SJCRH30 (cell line): ENCODE measurements around the gene TBPL1. TPM values are rescaled to one million over a fixed set of nuclear protein-coding genes. Genes with fewer than 3 reads are reported as not detected.
"Not testable (repeated sequence)": the region's sequence is repeated elsewhere in the genome, so short reads cannot be mapped to it uniquely, and the experiment has no call there.

Experiments used
- DNase-seq, 2 experiments: peaks; one replicate each; pipeline ENCODE4 v3.0.0-alpha.2; 2015 to 2020
- H3K27ac ChIP-seq: fragments of 250-450 bp; sonication (Bioruptor Pico); 2 replicates; pipeline ENCODE4 v1.5.1; 2020; ENCODE audit warnings: mild to moderate bottlenecking, moderate library complexity
- H3K27me3 ChIP-seq: fragments of 250-450 bp; sonication (Bioruptor Pico); 2 replicates; pipeline ENCODE4 v1.5.1; 2020; ENCODE audit warnings: mild to moderate bottlenecking, moderate library complexity
- H3K36me3 ChIP-seq: fragments of 250-450 bp; sonication (Bioruptor Pico); 2 replicates; pipeline ENCODE4 v1.5.1; 2020; ENCODE audit warnings: mild to moderate bottlenecking, moderate library complexity
- H3K4me1 ChIP-seq: fragments of 250-450 bp; sonication (Bioruptor Pico); 2 replicates; pipeline ENCODE4 v1.5.1; 2020; ENCODE audit warnings: mild to moderate bottlenecking, moderate library complexity
- H3K4me3 ChIP-seq: fragments of 250-450 bp; sonication (Bioruptor Pico); 2 replicates; pipeline ENCODE4 v1.5.1; 2020; ENCODE audit warnings: mild to moderate bottlenecking, moderate library complexity
- H3K9me3 ChIP-seq: fragments of 250-450 bp; sonication (Bioruptor Pico); replicated peaks from 2 replicates; pipeline ENCODE4 v1.5.1; 2020; ENCODE audit warnings: mild to moderate bottlenecking, moderate library complexity
- total RNA-seq: library from RNA; depleted of rRNA; stranded (reverse); fragments of >200 nt; shearing (Covaris generic); gene quantifications from 2 replicates; pipeline ENCODE4 v1.2.3, GENCODE V29; 2014

The TBPL1 gene
- total RNA-seq, 1 experiment from 2014 or later: 56.2 TPM

GRCh38 chr6:133958791-133959190 lies 5.8 kb downstream of the TBPL1 start:
- no peaks in the 10 kb centered on the region for H3K4me1 ChIP-seq
- H3K36me3 ChIP-seq: no peaks in the 10 kb centered on the region
- DNase-seq: no peak
- H3K27ac ChIP-seq: no peak overlapping the region
- H3K27me3 ChIP-seq: no peaks in the 10 kb centered on the region
- H3K9me3 ChIP-seq: no peaks in the 10 kb centered on the region
- H3K4me3 ChIP-seq: no peak overlapping the region

GRCh38 chr6:133959667-133960368 lies 6.8 kb downstream of the TBPL1 start:
- no peak overlapping the region for H3K27ac ChIP-seq
- no peak overlapping the region for H3K4me3 ChIP-seq
- no peaks in the 10 kb centered on the region for H3K27me3 ChIP-seq
- no peaks in the 10 kb centered on the region for H3K36me3 ChIP-seq
- no peaks in the 10 kb centered on the region for H3K9me3 ChIP-seq
- H3K4me1 ChIP-seq: no peaks in the 10 kb centered on the region
- DNase-seq: no peak

GRCh38 chr6:133961831-133962230 lies 8.8 kb downstream of the TBPL1 start:
- DNase-seq: no peak
- Histone ChIP-seq H3K4me1 (no peaks in the 10 kb centered on the region), H3K27me3 (no peaks in the 10 kb centered on the region), H3K9me3 (no peaks in the 10 kb centered on the region; the same call in 1 of the 2 replicates), H3K27ac (no peak overlapping the region), H3K36me3 (no peaks in the 10 kb centered on the region), H3K4me3 (no peak overlapping the region)

- H3K36me3 ChIP-seq: no peaks in the 10 kb centered on the region
- no peaks in the 10 kb centered on the region for H3K4me1 ChIP-seq
- DNase-seq: no peak
- no peak overlapping the region for H3K27ac ChIP-seq
- H3K9me3 ChIP-seq: no peaks in the 10 kb centered on the region; the same call in 1 of the 2 replicates
- H3K4me3 ChIP-seq: no peak overlapping the region
- H3K27me3 ChIP-seq: no peaks in the 10 kb centered on the region
Observed at GRCh38 chr6:133964052-133964451, 11.0 kb downstream of the TBPL1 start.

- H3K4me3 ChIP-seq: no peak overlapping the region
- H3K27me3 ChIP-seq: no peaks in the 10 kb centered on the region
- H3K27ac ChIP-seq: no peak overlapping the region
- DNase-seq: no peak
- H3K36me3 ChIP-seq: no peaks in the 10 kb centered on the region
- H3K4me1 ChIP-seq: no peaks in the 10 kb centered on the region
- no peaks in the 10 kb centered on the region; the same call in 1 of the 2 replicates for H3K9me3 ChIP-seq
Observed at GRCh38 chr6:133964702-133965101, 11.7 kb downstream of the TBPL1 start.

GRCh38 chr6:133965817-133966360 lies 12.9 kb downstream of the TBPL1 start:
- no peaks in the 10 kb centered on the region for H3K27me3 ChIP-seq
- H3K4me1 ChIP-seq: no peaks in the 10 kb centered on the region
- no peak for DNase-seq

GRCh38 chr6:133966654-133967329 lies 13.8 kb downstream of the TBPL1 start:
- no peaks in the 10 kb centered on the region for H3K4me1 ChIP-seq
- no peak overlapping the region for H3K4me3 ChIP-seq
- no peak overlapping the region for H3K27ac ChIP-seq
- no peaks in the 10 kb centered on the region for H3K36me3 ChIP-seq
- H3K27me3 ChIP-seq: no peaks in the 10 kb centered on the region
- no peaks in the 10 kb centered on the region; the same call in 1 of the 2 replicates for H3K9me3 ChIP-seq
- no peak for DNase-seq

More at GRCh38 chr6:133965817-133966360, 12.9 kb downstream of the TBPL1 start:
- Histone ChIP-seq H3K36me3 (no peaks in the 10 kb centered on the region), H3K4me3 (no peak overlapping the region), H3K27ac (no peak overlapping the region), H3K9me3 (no peaks in the 10 kb centered on the region; the same call in 1 of the 2 replicates)

GRCh38 chr6:133967347-133967746 lies 14.3 kb downstream of the TBPL1 start:
- H3K36me3 ChIP-seq: no peaks in the 10 kb centered on the region
- H3K27ac ChIP-seq: no peak overlapping the region

GRCh38 chr6:133967835-133968234 lies 14.8 kb downstream of the TBPL1 start:
- not testable (repeated sequence) for H3K4me1 ChIP-seq, H3K4me3 ChIP-seq, H3K27me3 ChIP-seq, H3K27ac ChIP-seq, H3K9me3 ChIP-seq, H3K36me3 ChIP-seq, DNase-seq

More at GRCh38 chr6:133967347-133967746, 14.3 kb downstream of the TBPL1 start:
- H3K4me1 ChIP-seq: no peaks in the 10 kb centered on the region
- H3K4me3 ChIP-seq: no peak overlapping the region
- no peaks in the 10 kb centered on the region for H3K27me3 ChIP-seq
- no peaks in the 10 kb centered on the region; the same call in 1 of the 2 replicates for H3K9me3 ChIP-seq
- no peak for DNase-seq

- Histone ChIP-seq H3K36me3 (no peaks in the 10 kb centered on the region), H3K4me3 (no peak overlapping the region), H3K27me3 (no peaks in the 10 kb centered on the region), H3K4me1 (no peaks in the 10 kb centered on the region), H3K27ac (no peak overlapping the region), H3K9me3 (no peaks in the 10 kb centered on the region; the same call in 1 of the 2 replicates)
- no peak for DNase-seq
Observed at GRCh38 chr6:133969285-133969920, 16.4 kb downstream of the TBPL1 start.

- no peak for DNase-seq
- Histone ChIP-seq H3K4me3 (no peak overlapping the region), H3K9me3 (no peaks in the 10 kb centered on the region; the same call in 1 of the 2 replicates), H3K4me1 (no peaks in the 10 kb centered on the region), H3K27ac (no peak overlapping the region), H3K27me3 (no peaks in the 10 kb centered on the region), H3K36me3 (no peaks in the 10 kb centered on the region)
Observed at GRCh38 chr6:133969921-133970295, 16.9 kb downstream of the TBPL1 start.

- H3K36me3 ChIP-seq: no peaks in the 10 kb centered on the region
Observed at GRCh38 chr6:133971861-133972260, 18.8 kb downstream of the TBPL1 start.

GRCh38 chr6:133972388-133972787 lies 19.4 kb downstream of the TBPL1 start:
- no peaks in the 10 kb centered on the region for H3K9me3 ChIP-seq
- H3K4me3 ChIP-seq: no peak overlapping the region
- no peaks in the 10 kb centered on the region for H3K36me3 ChIP-seq
- DNase-seq: no peak
- H3K27me3 ChIP-seq: no peaks in the 10 kb centered on the region
- no peak overlapping the region for H3K27ac ChIP-seq
- H3K4me1 ChIP-seq: no peaks in the 10 kb centered on the region

More at GRCh38 chr6:133971861-133972260, 18.8 kb downstream of the TBPL1 start:
- no peak for DNase-seq
- Histone ChIP-seq H3K27me3 (no peaks in the 10 kb centered on the region), H3K4me1 (no peaks in the 10 kb centered on the region), H3K27ac (no peak overlapping the region), H3K4me3 (no peak overlapping the region), H3K9me3 (no peaks in the 10 kb centered on the region)

- peak in 1 of 2 experiments; percentile 74 for DNase-seq
- Histone ChIP-seq H3K9me3 (no peaks in the 10 kb centered on the region), H3K36me3 (no peaks in the 10 kb centered on the region), H3K27ac (no peak overlapping the region), H3K27me3 (no peaks in the 10 kb centered on the region), H3K4me3 (no peak overlapping the region), H3K4me1 (no peaks in the 10 kb centered on the region)
Observed at GRCh38 chr6:133973109-133973971, 20.3 kb downstream of the TBPL1 start.
